Measurements from ENCODE around the gene MSLN.

DNA sequence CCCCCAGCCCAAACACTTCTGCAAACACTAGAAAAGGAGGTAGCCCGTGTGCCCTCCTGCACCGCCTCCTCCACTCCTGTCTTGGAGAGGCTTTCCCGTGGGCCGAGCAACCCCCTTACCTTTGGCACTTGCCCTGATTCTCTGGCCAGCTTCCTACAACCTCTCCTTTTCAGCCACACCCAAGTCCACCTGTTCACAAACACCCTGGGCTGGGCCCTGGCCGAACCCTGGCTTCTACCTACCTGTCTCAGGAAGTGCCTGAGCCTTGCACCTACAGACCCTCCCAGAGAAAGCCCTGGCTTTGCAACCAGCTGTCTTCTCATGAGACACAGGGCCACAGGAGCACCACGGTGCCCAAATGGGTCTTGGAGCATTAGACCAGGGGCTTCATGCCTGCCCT, 41.6 kb upstream of the MSLN start:
- TF ChIP-seq POLR2AphosphoS5 (IDR thresholded peaks at IDR 0.05; ENCODE audit: low read depth, low read length) = no peak
- no peak for TF ChIP-seq POLR2A (IDR thresholded peaks at IDR 0.05; ENCODE audit: low read depth, low read length)

Data from GM12892 (cell line).